Astrocyte of the spinal cord (primary cell): ENCODE data around the gene UBAC2.

ENCODE experiments used
- DNase-seq: peaks from one replicate; pipeline ENCODE4 v3.0.0; 2011; ENCODE audit warnings: low read depth, low spot score
- H3K4me3 ChIP-seq: 2 replicates; pipeline ENCODE4 v1.5.1; 2011; ENCODE audit warnings: low read depth, mild to moderate bottlenecking, low read length, moderate library complexity
- CTCF ChIP-seq: IDR thresholded peaks from 2 replicates; pipeline ENCODE4 v1.5.1; 2012; ENCODE audit warnings: low read depth, mild to moderate bottlenecking, low read length, inconsistent platforms
- in situ Hi-C: cut with HindIII; loops from 2 replicates; pipeline ENCODE4 v1.10.0; 2017; ENCODE audit warnings: low sequenced_read_pairs

The UBAC2 gene

DNA sequence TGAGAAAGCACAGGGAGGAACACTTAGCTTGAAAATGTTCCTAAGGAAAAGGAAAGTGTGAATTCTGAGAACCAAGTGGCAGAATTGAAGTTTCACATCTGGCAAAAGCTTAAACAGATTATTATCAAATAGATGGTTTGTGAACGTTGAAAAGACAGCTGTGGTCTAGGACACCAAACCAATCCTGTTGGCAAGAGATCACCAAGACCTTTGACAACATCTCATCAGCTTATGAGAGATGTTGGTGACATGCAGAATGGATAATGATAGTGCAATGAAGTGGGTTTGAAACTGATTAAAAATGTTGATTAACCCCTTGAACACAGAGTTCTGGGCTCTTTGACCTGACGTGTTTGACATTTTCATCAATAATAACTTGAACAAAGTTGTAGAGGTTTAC, 181.1 kb downstream of the UBAC2 start:
- in situ Hi-C loops: no loop called here
- no peak for DNase-seq
- H3K4me3 ChIP-seq: no peak overlapping the region
- no peak for TF ChIP-seq CTCF

- H3K4me3 ChIP-seq: no peak overlapping the region
- no peak for TF ChIP-seq CTCF
- no peak for DNase-seq
- in situ Hi-C loops: no loop called here
Measured at GRCh38 chr13:99382428-99383133, 181.9 kb downstream of the UBAC2 start.

- H3K4me3 ChIP-seq: no peak overlapping the region
- in situ Hi-C loops: no loop called here
- TF ChIP-seq CTCF: no peak
- no peak for DNase-seq
Measured at GRCh38 chr13:99383511-99383921, 182.9 kb downstream of the UBAC2 start.

DNA sequence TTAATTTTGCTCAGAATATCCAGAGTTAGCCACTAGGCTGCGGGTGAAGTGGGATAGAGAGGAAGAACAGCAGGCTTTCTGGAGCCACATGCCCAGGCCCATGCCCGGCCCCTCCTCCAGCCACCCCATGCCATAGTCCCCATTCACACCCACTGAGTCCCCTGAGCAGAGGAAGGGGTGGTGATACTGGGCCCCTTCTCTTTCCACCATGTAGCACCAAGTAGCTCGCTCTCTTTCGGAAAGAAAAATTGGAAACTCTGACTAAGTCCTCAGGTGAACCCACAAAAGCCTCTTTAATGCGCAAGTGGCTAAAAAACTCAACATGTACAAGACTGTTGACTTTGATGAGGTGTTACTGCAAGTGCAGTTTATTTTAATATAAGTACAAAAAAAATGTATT, 183.3 kb downstream of the UBAC2 start:
- DNase-seq: no peak
- TF ChIP-seq CTCF: no peak
- no peak overlapping the region for H3K4me3 ChIP-seq
- in situ Hi-C loops: no loop called here

- no peak for TF ChIP-seq CTCF
- no peak for DNase-seq
- no peak overlapping the region for H3K4me3 ChIP-seq
- in situ Hi-C loops: no loop called here
Measured at GRCh38 chr13:99384468-99384867, 183.8 kb downstream of the UBAC2 start.

DNA sequence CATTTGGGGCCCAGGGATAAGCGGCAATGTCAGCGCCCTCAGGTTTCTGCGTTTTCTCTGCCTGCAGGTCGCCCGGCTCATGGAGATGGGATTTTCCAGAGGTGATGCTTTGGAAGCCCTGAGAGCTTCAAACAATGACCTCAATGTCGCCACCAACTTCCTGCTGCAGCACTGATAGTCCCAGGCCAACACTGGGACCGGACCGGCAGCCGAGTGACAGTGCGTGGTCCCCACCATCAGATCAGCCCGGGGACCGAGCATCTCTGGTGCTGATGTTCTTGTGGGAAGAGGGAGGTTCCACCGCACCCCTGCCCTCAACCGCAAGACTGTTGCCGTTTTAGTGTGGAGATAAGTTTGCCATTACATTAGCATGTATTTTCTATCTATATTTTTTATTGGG, 184.5 kb downstream of the UBAC2 start:
- TF ChIP-seq CTCF: no peak
- no peak for DNase-seq
- in situ Hi-C loops: no loop called here

More for the DNA sequence above, 184.5 kb downstream of the UBAC2 start:
- no peak overlapping the region for H3K4me3 ChIP-seq
